ENCODE data around the gene FEZ2. TPM values are rescaled to one million over a fixed set of nuclear protein-coding genes. Genes with fewer than 3 reads are reported as not detected.
A peak's percentile ranks its signal among the peaks of the same experiment; 100 is the strongest.

FEZ2 gene
- total RNA-seq, 1 donor from 2014 or later, result 50.5 TPM

DNA sequence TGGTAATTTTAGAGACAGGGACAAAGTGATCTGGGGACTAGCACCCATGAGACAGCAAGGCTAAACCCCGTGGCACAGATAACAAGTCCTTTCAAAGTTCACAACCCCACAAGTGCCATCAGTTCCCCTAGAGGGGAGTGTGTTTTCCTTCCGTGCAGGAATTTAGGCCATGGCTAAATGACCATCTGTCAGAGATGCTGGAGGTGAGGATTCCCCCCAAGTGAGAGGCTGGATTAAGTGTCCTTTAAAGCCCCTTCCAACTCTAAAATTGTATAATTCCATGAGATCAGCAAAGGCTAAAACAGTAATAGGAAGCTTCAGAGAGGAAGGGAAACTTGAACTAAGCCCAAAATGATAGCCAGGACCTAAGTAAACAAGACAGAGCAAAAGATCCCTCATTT lies 8.7 kb downstream of the FEZ2 start:
- Mint-ChIP-seq H3K4me1 (ENCODE audit: unreplicated experiment) (peaks cover 11% of the 10 kb centered on the region), H3K9me3 (ENCODE audit: unreplicated experiment) (no peaks in the 10 kb centered on the region), H3K27ac (ENCODE audit: unreplicated experiment) (no peak overlapping the region), H3K36me3 (ENCODE audit: unreplicated experiment) (peaks cover 26% of the 10 kb centered on the region), H3K4me3 (ENCODE audit: unreplicated experiment) (no peak overlapping the region), H3K27me3 (ENCODE audit: unreplicated experiment) (no peaks in the 10 kb centered on the region)
- TF ChIP-seq, protein P1, sequence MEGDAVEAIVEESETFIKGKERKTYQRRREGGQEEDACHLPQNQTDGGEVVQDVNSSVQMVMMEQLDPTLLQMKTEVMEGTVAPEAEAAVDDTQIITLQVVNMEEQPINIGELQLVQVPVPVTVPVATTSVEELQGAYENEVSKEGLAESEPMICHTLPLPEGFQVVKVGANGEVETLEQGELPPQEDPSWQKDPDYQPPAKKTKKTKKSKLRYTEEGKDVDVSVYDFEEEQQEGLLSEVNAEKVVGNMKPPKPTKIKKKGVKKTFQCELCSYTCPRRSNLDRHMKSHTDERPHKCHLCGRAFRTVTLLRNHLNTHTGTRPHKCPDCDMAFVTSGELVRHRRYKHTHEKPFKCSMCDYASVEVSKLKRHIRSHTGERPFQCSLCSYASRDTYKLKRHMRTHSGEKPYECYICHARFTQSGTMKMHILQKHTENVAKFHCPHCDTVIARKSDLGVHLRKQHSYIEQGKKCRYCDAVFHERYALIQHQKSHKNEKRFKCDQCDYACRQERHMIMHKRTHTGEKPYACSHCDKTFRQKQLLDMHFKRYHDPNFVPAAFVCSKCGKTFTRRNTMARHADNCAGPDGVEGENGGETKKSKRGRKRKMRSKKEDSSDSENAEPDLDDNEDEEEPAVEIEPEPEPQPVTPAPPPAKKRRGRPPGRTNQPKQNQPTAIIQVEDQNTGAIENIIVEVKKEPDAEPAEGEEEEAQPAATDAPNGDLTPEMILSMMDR (IDR thresholded peaks at IDR 0.05), result no peak
- DNase-seq (ENCODE audit: extremely low spot score, unreplicated experiment), result no peak

DNA sequence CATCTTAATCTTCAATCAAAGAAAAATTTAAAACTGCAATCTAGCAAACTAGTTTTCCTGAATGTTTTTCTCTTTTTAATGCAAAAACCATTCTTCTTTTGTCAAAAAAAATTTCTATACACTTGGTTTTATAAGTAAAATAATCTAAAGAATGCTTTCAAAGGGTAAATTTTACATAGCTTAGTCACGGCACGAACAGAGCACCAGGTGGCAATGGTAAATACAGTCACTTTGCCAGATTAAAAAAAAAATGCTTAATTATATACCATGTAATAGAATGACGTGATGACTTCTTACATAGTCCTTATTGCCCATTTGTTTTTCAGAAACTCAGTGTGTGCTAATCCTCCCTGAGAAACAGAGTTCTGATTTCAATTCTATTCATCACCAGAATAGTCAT lies 10.4 kb downstream of the FEZ2 start:
- H3K36me3 Mint-ChIP-seq (ENCODE audit: unreplicated experiment), result peaks cover 36% of the 10 kb centered on the region
- H3K9me3 Mint-ChIP-seq (ENCODE audit: unreplicated experiment), result no peaks in the 10 kb centered on the region
- peaks cover 25% of the 10 kb centered on the region for H3K4me1 Mint-ChIP-seq (ENCODE audit: unreplicated experiment)
- no peaks in the 10 kb centered on the region for H3K27me3 Mint-ChIP-seq (ENCODE audit: unreplicated experiment)
- H3K27ac Mint-ChIP-seq (ENCODE audit: unreplicated experiment), result no peak overlapping the region
- H3K4me3 Mint-ChIP-seq (ENCODE audit: unreplicated experiment), result no peak overlapping the region
- TF ChIP-seq, protein P1 (IDR thresholded peaks at IDR 0.05), result no peak
- DNase-seq (ENCODE audit: extremely low spot score, unreplicated experiment), result no peak

DNA sequence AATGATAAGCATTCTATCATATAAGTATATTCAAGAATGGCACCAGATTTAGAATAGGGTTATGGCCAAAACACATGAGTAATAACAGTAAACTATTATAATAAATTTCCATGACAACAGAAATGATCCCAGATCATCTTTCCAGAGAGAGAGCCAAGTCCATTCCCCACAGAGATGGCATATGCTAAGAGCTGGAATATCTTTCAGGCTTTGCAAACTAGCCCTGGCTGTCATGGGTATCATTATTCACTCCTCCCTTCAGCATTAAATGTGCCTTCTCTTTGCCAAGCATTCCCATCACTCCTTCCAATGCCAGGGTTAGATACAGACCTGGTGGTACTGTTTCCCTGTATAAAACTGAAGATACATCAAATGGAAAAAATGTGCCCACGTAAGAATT lies 10.9 kb downstream of the FEZ2 start:
- H3K9me3 Mint-ChIP-seq (ENCODE audit: unreplicated experiment), result no peaks in the 10 kb centered on the region
- no peak for DNase-seq (ENCODE audit: extremely low spot score, unreplicated experiment)
- no peak overlapping the region for H3K27ac Mint-ChIP-seq (ENCODE audit: unreplicated experiment)
- H3K4me1 Mint-ChIP-seq (ENCODE audit: unreplicated experiment), result peaks cover 30% of the 10 kb centered on the region
- no peak overlapping the region for H3K4me3 Mint-ChIP-seq (ENCODE audit: unreplicated experiment)
- peaks cover 38% of the 10 kb centered on the region for H3K36me3 Mint-ChIP-seq (ENCODE audit: unreplicated experiment)
- H3K27me3 Mint-ChIP-seq (ENCODE audit: unreplicated experiment), result no peaks in the 10 kb centered on the region
- TF ChIP-seq, protein P1 (IDR thresholded peaks at IDR 0.05), result no peak

DNA sequence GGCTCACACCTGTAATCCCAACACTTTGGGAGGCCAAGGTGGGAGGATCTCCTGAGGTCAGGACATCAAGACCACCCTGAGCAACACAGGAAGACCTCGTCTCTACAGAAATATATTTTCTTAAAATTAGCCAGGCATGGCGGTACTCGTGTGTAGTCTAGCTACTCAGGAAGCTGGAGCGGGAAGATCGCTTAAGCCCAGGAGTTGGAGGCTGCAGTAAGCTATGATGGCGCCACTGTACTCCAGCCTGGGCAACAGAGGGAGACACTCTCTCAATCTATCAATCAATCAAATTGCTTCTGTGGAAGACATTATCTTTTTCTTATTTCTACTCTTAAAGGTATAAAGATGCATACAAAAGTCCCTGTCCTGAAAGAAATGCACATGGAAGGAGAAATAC lies 11.3 kb downstream of the FEZ2 start:
- no peak for DNase-seq (ENCODE audit: extremely low spot score, unreplicated experiment)
- no peaks in the 10 kb centered on the region for H3K9me3 Mint-ChIP-seq (ENCODE audit: unreplicated experiment)
- H3K27ac Mint-ChIP-seq (ENCODE audit: unreplicated experiment), result no peak overlapping the region
- H3K36me3 Mint-ChIP-seq (ENCODE audit: unreplicated experiment), result peaks cover 40% of the 10 kb centered on the region
- H3K4me3 Mint-ChIP-seq (ENCODE audit: unreplicated experiment), result no peak overlapping the region
- H3K27me3 Mint-ChIP-seq (ENCODE audit: unreplicated experiment), result no peaks in the 10 kb centered on the region
- TF ChIP-seq, protein P1 (IDR thresholded peaks at IDR 0.05), result no peak
- peaks cover 29% of the 10 kb centered on the region for H3K4me1 Mint-ChIP-seq (ENCODE audit: unreplicated experiment)

DNA sequence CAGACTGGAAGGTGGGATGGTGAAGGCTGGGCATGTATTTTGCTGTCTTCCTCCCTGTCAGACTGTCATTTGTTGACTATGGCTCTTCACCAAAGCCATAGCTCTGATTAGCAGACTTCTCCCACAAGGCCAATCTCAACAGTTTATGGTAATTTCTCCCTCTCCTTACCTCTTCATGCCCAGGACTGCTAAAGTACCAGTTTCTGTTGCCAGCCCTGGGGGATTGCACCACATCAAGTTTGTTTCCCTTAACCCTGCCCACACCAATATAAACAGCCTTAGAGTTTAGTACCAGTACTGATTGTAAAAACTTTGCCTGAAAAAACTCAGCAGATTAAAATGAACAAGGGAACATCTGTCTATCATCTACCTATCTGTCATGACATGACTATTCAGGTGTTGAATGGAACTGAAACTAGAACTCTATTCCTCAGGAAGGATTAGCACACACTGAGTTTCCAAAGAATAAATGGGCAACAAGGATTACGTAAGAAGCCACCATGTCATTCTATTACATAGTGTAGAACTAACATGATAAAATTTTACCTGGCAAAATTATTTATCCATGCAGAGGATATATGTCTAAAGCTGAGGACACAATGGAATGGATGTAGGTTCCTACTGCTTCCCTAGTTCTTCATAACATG lies 13.7 kb downstream of the FEZ2 start:
- H3K36me3 Mint-ChIP-seq (ENCODE audit: unreplicated experiment), result peaks cover 52% of the 10 kb centered on the region
- TF ChIP-seq, protein P1 (IDR thresholded peaks at IDR 0.05), result no peak
- peak overlapping the region; percentile 12 for H3K27ac Mint-ChIP-seq (ENCODE audit: unreplicated experiment)

More for the DNA sequence above, 13.7 kb downstream of the FEZ2 start:
- H3K27me3 Mint-ChIP-seq (ENCODE audit: unreplicated experiment), result no peaks in the 10 kb centered on the region
- H3K4me1 Mint-ChIP-seq (ENCODE audit: unreplicated experiment), result peaks cover 22% of the 10 kb centered on the region
- no peak for DNase-seq (ENCODE audit: extremely low spot score, unreplicated experiment)
- no peaks in the 10 kb centered on the region for H3K9me3 Mint-ChIP-seq (ENCODE audit: unreplicated experiment)
- no peak overlapping the region for H3K4me3 Mint-ChIP-seq (ENCODE audit: unreplicated experiment)

Measured in osteocyte (in vitro differentiated cells).